Skin epidermis (tissue), 12 donors: ENCODE results near the gene CENPS.
"Not testable (repeated sequence)": the region's sequence is repeated elsewhere in the genome, so short reads cannot be mapped to it uniquely, and the experiment has no call there.

Source experiments
- H3K27ac ChIP-seq, 21 experiments: fragments of 200-600 bp; sonication (generic) in 11 of 21; one replicate each; pipeline ENCODE4 v1.5.0; 2020; ENCODE audit warnings: mild to moderate bottlenecking in 3 of 21, inconsistent platforms in 2 of 21, moderate library complexity in 2 of 21
- H3K4me3 ChIP-seq, 7 experiments: fragments of 200-600 bp; sonication (generic) in 2 of 7; one replicate each; pipeline ENCODE4 v1.5.0; 2020; ENCODE audit warnings: inconsistent platforms in 2 of 7, mild to moderate bottlenecking in 2 of 7, moderate library complexity in 1 of 7

The CENPS gene

GRCh38 chr1:10444795-10445397 is 14.7 kb downstream of the CENPS start:
- Histone ChIP-seq H3K4me3 (no peak overlapping the region), H3K27ac (no peak overlapping the region)

DNA sequence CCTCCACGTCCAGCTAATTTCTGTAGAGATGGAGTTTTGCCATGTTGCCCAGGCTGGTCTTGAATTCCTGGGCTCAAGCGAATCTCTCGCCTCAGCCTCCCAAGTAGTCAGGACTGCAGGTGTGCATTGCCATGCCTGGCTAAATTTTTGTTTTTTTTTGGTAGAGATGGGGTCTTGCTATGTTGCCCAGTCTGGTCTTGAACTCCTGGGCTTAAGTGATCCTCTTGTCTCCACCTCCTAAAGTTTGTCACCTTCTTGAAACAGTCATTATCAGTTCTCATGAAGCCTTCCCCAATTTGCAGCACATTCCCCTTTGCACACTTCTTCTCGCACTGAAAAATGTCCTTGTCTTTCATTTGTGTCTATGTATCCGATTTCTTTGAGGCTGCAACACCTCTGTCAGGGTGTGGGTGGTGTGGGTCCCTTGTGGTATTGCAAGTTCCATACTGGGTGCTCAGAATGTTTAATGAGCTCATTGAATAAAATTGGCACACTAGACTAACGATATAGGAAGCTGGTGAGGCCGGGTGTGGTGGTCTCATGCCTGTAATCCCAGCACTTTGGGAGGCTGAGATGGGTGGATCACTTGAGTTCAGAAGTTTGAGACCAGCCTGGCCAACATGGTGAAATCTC is 16.7 kb downstream of the CENPS start:
- Histone ChIP-seq H3K4me3 (no peak overlapping the region), H3K27ac (no peak overlapping the region)

DNA sequence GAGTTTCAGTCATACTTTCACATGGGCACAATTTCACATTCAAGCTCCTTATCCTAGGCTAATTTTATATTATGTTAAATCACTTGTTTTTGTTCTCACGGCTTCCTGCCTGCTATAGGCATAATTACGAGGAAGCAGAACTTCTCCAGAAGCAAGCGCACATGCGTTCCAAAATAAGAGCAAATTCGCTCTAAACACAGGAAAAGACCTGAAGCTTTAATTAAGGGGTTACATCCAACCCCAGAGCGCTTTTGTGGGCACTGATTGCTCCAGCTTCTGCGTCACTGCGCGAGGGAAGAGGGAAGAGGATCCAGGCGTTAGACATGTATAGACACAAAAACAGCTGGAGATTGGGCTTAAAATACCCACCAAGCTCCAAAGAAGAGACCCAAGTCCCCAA is 19.5 kb downstream of the CENPS start, which contains the start of gene CORT:
Gene CORT (plus strand): TSS at position 281 of the 400 bp plus-strand sequence. CDS start 193 bp downstream, outside the sequence.
- Histone ChIP-seq H3K27ac (peak within 1 kb of the TSS in 1 of 21 experiments; percentile 59), H3K4me3 (no peak within 1 kb of the TSS)

DNA sequence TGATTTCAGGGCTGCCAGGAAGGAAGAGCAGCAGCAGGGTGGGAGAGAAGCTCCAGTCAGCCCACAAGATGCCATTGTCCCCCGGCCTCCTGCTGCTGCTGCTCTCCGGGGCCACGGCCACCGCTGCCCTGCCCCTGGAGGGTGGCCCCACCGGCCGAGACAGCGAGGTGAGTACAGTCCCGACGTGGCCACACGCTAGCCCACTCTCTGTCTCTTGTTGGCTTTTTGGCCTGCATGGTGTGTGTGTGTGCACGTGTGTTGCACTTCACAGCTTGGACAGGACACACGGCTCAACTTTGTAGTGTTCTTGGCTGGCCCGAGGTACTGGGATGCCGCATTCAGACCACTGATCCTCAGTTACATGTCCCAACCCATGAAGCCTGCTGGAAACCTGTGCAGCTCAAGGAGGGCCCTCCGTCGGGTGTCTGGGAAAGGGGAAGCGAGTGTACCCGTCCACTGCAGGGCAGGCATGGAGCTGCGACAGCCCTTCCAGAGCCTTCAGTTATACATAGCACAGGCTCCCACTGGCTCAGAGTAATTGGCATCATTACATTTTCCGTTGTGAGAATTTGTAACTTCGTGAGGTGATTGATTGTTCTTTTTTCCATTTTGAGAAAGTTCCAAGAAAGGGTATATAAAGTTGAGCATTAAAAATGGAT is 20.1 kb downstream of the CENPS start:
- H3K4me3 ChIP-seq, result no peak overlapping the region

DNA sequence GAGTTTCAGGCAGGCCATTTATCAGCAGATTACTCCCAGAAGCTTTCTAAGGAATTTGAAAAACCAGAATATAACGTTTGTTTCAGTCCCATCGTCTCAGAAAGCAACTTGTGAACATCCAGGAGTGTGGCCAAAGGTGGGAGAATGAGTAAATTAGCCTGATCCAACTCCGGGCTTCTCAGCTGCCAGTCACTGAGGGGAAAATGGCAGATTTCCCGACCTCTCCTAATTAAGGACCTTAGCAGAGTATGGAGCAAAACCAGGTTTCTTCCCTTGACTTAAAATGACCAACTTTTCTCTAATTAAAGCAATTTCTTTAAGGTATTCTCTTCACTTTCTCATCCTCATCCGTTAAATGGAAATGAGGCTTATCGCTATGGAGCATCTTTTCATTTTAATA is 20.6 kb downstream of the CENPS start:
- peak overlapping the region in 2 of 21 experiments; percentile 55 to 59 for H3K27ac ChIP-seq
- H3K4me3 ChIP-seq, result no peak overlapping the region

More for the DNA sequence above, 20.1 kb downstream of the CENPS start:
- H3K27ac ChIP-seq, result peak overlapping the region in 1 of 21 experiments; percentile 59

- no peak overlapping the region for H3K4me3 ChIP-seq
- peak overlapping the region in 4 of 21 experiments; percentile 3 to 59 (median 48) for H3K27ac ChIP-seq
These were observed 21.1 kb downstream of the CENPS start for GRCh38 chr1:10451287-10451686.

GRCh38 chr1:10456048-10456447 is 25.8 kb downstream of the CENPS start:
- no peak overlapping the region for H3K4me3 ChIP-seq
- no peak overlapping the region for H3K27ac ChIP-seq

DNA sequence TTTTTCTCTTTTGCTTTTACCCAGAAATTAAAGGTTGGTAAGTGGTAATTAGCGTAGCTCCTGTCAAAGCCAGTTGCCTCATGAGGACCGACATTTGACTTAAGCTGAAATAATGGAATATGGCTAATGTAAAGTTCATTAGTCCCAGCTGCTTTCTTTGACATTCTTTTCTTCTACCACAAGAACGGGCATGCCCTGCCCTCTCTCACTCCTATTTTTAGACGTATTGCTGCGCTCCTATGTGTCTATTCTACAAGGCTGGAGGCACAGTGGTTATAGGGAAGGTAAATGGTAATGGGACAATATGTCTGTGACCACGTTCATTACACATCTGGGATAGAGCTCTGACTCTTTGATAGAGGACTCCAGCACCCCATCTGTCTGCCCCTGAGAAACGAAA is 26.4 kb downstream of the CENPS start:
- Histone ChIP-seq H3K27ac (peak overlapping the region in 6 of 21 experiments; percentile 1 to 61 (median 48)), H3K4me3 (no peak overlapping the region)

GRCh38 chr1:10457462-10457861 is 27.2 kb downstream of the CENPS start:
- not testable (repeated sequence) for H3K4me3 ChIP-seq

DNA sequence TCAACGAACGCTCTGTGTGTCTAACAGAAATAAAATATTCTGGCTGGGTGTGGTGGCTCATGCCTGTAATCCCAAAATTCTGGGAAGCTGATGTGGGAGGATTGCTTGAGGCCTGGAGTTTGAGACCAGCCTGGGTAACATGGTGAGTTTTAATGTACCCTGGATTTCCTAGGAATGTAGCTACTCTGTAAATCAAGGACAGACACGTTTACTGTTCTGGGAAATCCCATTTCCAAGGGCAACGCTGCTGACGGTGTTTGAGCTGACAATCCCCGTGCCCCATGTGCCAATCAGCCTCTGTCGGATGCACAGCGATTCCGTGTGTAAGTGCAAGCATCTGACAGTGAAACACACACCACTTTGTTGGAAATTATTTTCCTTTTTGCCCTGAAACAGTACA is 27.6 kb downstream of the CENPS start:
- Histone ChIP-seq H3K27ac (peak overlapping the region in 12 of 21 experiments; percentile 6 to 62 (median 47)), H3K4me3 (no peak overlapping the region)

More at GRCh38 chr1:10457462-10457861, 27.2 kb downstream of the CENPS start:
- peak overlapping the region in 13 of 21 experiments; percentile 1 to 62 (median 46) for H3K27ac ChIP-seq

- H3K27ac ChIP-seq, result peak overlapping the region in 3 of 21 experiments; percentile 5 to 48 (median 17)
These were observed 29.0 kb downstream of the CENPS start for GRCh38 chr1:10459184-10459583.

GRCh38 chr1:10467078-10467477 is 36.8 kb downstream of the CENPS start:
- Histone ChIP-seq H3K27ac (no peak overlapping the region), H3K4me3 (no peak overlapping the region)

More at GRCh38 chr1:10459184-10459583, 29.0 kb downstream of the CENPS start:
- H3K4me3 ChIP-seq, result no peak overlapping the region

DNA sequence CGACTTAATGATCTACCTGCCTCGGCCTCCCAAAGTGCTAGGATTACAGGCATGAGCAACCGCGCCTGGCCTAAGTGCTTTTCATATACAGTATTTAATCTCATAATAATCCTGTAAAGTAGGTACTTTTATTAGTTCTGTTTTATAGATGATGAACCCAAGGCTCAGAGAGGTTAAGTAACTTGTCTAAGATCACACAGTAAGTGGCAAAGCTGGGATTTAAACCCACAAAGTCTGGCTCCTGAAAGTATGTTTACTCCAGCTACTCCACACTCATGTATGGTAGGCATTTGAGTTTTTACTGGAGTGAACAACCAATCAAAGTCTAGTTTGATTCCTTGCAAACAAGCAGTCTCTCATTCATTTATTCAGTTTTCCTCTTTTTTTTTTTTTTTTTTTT is 39.8 kb downstream of the CENPS start:
- Histone ChIP-seq H3K27ac (no peak overlapping the region), H3K4me3 (no peak overlapping the region)

GRCh38 chr1:10471411-10472219 is 41.4 kb downstream of the CENPS start:
- peak overlapping the region in 20 of 21 experiments; percentile 23 to 86 (median 77) for H3K27ac ChIP-seq
- peak overlapping the region; percentile 67 to 91 (median 80) for H3K4me3 ChIP-seq

DNA sequence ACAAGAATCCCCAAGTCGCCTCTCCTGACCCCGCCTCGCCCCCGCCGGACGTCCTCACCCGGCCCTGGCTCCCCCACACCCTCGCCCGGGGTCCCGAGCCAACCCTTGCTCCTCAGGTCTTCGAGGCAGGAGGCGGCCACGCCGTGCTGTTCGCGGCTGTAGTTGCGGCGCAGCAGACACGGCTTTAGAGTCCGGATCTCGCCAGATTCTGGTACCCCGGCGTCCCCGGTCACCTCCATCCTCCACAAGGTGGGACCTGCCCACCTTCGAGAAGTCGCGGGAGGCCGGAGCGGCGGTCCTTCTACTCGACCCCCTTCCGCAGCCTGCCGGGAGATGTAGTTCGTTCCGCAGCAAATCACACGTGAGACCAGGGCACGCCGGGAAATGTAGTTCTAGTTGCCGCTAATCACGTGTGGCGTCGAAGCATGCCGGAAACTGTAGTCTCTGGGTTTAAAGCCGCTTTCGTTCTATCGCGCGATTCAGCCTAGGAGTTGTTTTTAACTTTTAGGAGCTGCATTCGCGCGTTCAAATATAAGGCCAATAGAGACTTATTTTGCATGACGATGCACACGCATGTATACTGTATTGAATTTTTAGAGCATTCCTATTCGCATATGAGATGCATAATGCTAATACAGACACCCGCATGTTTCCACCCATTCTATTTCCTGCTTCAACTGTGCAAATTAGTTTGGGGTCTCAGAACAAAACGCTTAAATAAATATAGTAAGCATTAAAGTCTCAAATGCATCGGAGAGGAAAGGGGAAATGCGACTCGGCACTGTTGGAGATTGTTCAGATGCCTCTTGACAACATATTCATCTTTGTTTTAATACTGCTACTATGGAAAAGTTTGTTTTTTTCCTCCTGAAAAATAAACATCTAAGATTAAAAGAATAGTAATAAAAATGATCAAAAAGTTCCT is 42.2 kb downstream of the CENPS start, which contains the start of gene DFFA:
Gene DFFA (minus strand): TSS at position 310 of the 925 bp plus-strand sequence. CDS start 71 bp downstream, at position 239.
- H3K27ac ChIP-seq, result peak within 1 kb of the TSS in 20 of 21 experiments; percentile 23 to 86 (median 77)
- peak within 1 kb of the TSS; percentile 67 to 91 (median 80) for H3K4me3 ChIP-seq

DNA sequence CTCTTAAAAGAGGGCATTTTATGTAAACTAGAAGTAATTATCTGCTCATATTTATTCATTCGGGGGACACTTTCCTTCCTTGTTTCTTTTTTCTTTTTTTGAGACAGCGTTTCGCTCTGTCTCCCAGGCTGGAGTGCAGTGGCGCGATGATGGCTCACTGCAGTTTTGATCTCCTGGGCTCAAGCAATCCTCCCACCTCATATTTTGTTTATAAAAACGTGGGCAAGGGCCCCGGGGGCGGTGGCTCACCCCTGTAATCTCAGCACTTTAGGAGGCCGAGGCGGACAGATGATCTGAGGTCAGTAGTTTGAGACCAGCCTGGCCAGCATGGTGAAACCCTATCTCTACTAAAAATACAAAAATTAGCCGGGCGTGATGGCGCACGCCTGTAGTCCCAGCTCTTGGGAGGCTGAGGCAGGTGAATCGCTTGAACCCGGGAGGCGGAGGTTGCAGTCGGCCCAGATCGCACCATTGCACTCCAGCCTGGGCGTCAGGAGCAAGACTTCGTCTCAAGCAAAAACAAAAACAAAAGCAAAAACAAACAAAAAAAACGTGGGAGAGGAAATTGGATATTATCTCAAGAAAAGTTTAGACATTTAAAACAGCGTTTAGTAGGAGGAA is 43.0 kb downstream of the CENPS start:
- H3K27ac ChIP-seq, result peak overlapping the region in 6 of 21 experiments; percentile 53 to 76 (median 70)
- peak overlapping the region in 1 of 7 experiments; percentile 80 for H3K4me3 ChIP-seq

- Histone ChIP-seq H3K27ac (peak overlapping the region in 8 of 21 experiments; percentile 77 to 93 (median 85)), H3K4me3 (peak overlapping the region; percentile 69 to 100 (median 95))
These were observed 44.0 kb downstream of the CENPS start for GRCh38 chr1:10474309-10474612.
